K562 (cell line): ENCODE measurements around the gene USP11. TPM values are rescaled to one million over a fixed set of nuclear protein-coding genes. Genes with fewer than 3 reads are reported as not detected.

ENCODE experiments used
- CTBP1 ChIP-seq: fragments of 450-650 bp; IDR thresholded peaks from 2 replicates; pipeline ENCODE4 v1.6.1; 2016; ENCODE audit warnings: borderline replicate concordance
- ETS1 ChIP-seq: conservative IDR thresholded peaks from 2 replicates; pipeline ENCODE4 v1.6.1; 2011; ENCODE audit warnings: low read depth, mild to moderate bottlenecking, low read length; ENCODE audit not compliant: control insufficient read depth
- FIP1L1 ChIP-seq: fragments of 200-400 bp; formaldehyde crosslinking; IDR thresholded peaks from 2 replicates; pipeline ENCODE4 v1.6.1; 2018; ENCODE audit warnings: mild to moderate bottlenecking, low read depth, low read length; ENCODE audit not compliant: poor library complexity, severe bottlenecking
- FOXP1 ChIP-seq: sonication (generic); formaldehyde crosslinking; IDR thresholded peaks from 2 replicates; pipeline ENCODE4 v1.8.0; 2022; ENCODE audit warnings: mild to moderate bottlenecking, missing genetic modification reagents
- KAT7 ChIP-seq: sonication (generic); formaldehyde crosslinking; IDR thresholded peaks from 2 replicates; pipeline ENCODE4 v1.8.0; 2022; ENCODE audit warnings: missing genetic modification reagents, mild to moderate bottlenecking, borderline replicate concordance
- NEUROD1 ChIP-seq: fragments of 150-350 bp; IDR thresholded peaks from 2 replicates; pipeline ENCODE4 v1.6.1; 2014; ENCODE audit warnings: borderline replicate concordance, low read length, low read depth; ENCODE audit not compliant: partially characterized antibody
- NKRF ChIP-seq: fragments of 450-650 bp; IDR thresholded peaks from 2 replicates; pipeline ENCODE4 v1.6.1; 2016; ENCODE audit warnings: borderline replicate concordance
- NONO ChIP-seq, 2 experiments: fragments of 200-400 bp in 1 of 2; fragments of 450-650 bp in 1 of 2; formaldehyde crosslinking in 1 of 2; IDR thresholded peaks; 2 replicates each; pipeline ENCODE4 v1.6.1; 2017; ENCODE audit warnings: low read depth in 2 of 2, mild to moderate bottlenecking in 2 of 2, moderate library complexity in 2 of 2, low read length in 1 of 2
- PTRF ChIP-seq: fragments of 450-650 bp; IDR thresholded peaks from 2 replicates; pipeline ENCODE4 v1.6.1; 2016; ENCODE audit warnings: mild to moderate bottlenecking, missing genetic modification characterization, missing compliant biosample characterization
- RNF2 ChIP-seq: sonication (generic); IDR thresholded peaks from 2 replicates; pipeline ENCODE4 v1.6.1; 2016
- SFPQ ChIP-seq: fragments of 200-400 bp; formaldehyde crosslinking; IDR thresholded peaks from 2 replicates; pipeline ENCODE4 v1.6.1; 2017; ENCODE audit warnings: mild to moderate bottlenecking, low read depth, low read length, moderate library complexity
- ZBTB9 ChIP-seq: fragments of 450-650 bp; formaldehyde crosslinking; IDR thresholded peaks from 2 replicates; pipeline ENCODE4 v1.4.0; 2020; ENCODE audit warnings: mild to moderate bottlenecking, moderate library complexity
- ZNF24 ChIP-seq: fragments of 450-650 bp; IDR thresholded peaks from 2 replicates; pipeline ENCODE4 v1.6.1; 2016
- polyA plus RNA-seq, 8 experiments: library from polyadenylated mRNA; depleted of rRNA in 4 of 8; stranded (reverse) in 5 of 8; unstranded in 3 of 8; fragments of >200 nt; fragmentation: Nextera tagmentation in 2 of 8; fragmentation: Illumina TruSeq in 1 of 8; extraction: Ambion mirVana in 2 of 8; extraction: Trizol in 1 of 8; gene quantifications; 2 replicates each; pipeline versions ENCODE4 v1.2.1 to v1.2.3, GENCODE V29; 2011 to 2014; ENCODE audit warnings: inconsistent platforms in 1 of 8, missing spikeins in 1 of 8
- total RNA-seq, 7 experiments: library from RNA; depleted of rRNA in 6 of 7; stranded (reverse); fragments of >200 nt in 6 of 7; fragmentation: Illumina TruSeq in 2 of 7; extraction: Trizol in 2 of 7; gene quantifications; 2 replicates each; pipeline versions ENCODE4 v1.2.1 to v1.2.3, GENCODE V29; 2011 to 2021; ENCODE audit warnings: low replicate concordance in 1 of 7

USP11 gene
- total and polyA plus RNA-seq, 9 of the 15 experiments (the other 6 are each of a cell fraction or from before 2014, with no cell fraction given): 2.5 to 29.0 (median 11.7) TPM

GRCh38 chrX:47218280-47218919 is 14.4 kb upstream of the USP11 start, which contains the start of gene CDK16 (continued):
- TF ChIP-seq ETS1: 0 out of 2 replicates have a peak, but pooled peaks have one; percentile 53
- TF ChIP-seq NEUROD1: peak; percentile 72
- TF ChIP-seq FOXP1 (CRISPR knock-in tag): no peak
- peak; percentile 65 to 99 for TF ChIP-seq NONO (IDR thresholded peaks at IDR 0.05; ENCODE audit: low read depth in 2 of 2, low read length in 1 of 2)
- peak; percentile 57; the same call in 1 of the 2 replicates for TF ChIP-seq ZBTB9
- TF ChIP-seq NKRF: 0 out of 2 replicates have a peak, but pooled peaks have one; percentile 23
- no peak for TF ChIP-seq ZNF24
- no peak for TF ChIP-seq SFPQ
- TF ChIP-seq CTBP1: 0 out of 2 replicates have a peak, but pooled peaks have one; percentile 11
- no peak for TF ChIP-seq KAT7
- peak; percentile 75 for TF ChIP-seq FIP1L1
- no peak for TF ChIP-seq PTRF
- no peak for TF ChIP-seq RNF2
